ENCODE results near the gene XIAP. TPM values are rescaled to one million over a fixed set of nuclear protein-coding genes. Genes with fewer than 3 reads are reported as not detected.
A peak's percentile ranks its signal among the peaks of the same experiment; 100 is the strongest.

The XIAP gene
- total RNA-seq, 1 experiment from 2014 or later: 29.2 TPM

DNA sequence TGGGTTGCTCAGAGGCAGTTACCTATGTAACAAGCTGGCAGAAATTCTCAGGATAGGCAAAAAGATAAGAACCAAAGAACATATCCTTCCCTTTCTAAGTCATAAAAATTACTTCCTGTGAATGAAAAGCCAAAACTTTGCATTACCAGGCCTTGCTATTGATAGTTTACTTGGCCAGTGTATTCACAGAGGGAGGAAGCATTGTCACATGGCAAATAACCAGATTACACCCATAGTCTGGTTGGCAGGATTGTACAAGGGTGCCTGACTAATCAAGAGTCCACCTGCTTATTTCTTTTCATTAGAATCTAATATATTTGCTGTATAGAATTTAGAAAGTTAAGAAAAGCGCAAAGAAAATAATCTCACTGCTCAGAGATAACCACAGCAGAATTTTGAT lies 14.1 kb downstream of the XIAP start:
- H3K36me3 ChIP-seq (ENCODE audit: low read depth, low read length): no peaks in the 10 kb centered on the region
- H3K9me3 ChIP-seq (ENCODE audit: low read length): no peaks in the 10 kb centered on the region
- DNase-seq: peak; percentile 25
- no TSS peak for BruUV-seq (replicated peaks)
- no peak overlapping the region for H3K27ac ChIP-seq (ENCODE audit: low read length)
- no peaks in the 10 kb centered on the region for H4K20me1 ChIP-seq (ENCODE audit: low read length)
- H2AFZ ChIP-seq (ENCODE audit: low read length): no peak overlapping the region
- H3F3A ChIP-seq (ENCODE audit: low read length, unreplicated experiment): no peaks in the 10 kb centered on the region
- CTCF ChIA-PET: no interaction called here
- peaks cover 80% of the 10 kb centered on the region for H3K79me2 ChIP-seq (ENCODE audit: low read length)
- TF ChIP-seq CTCF (conservative IDR thresholded peaks at IDR 0.05; ENCODE audit: low read depth, low read length) (no peak), EZH2 (IDR thresholded peaks at IDR 0.05; ENCODE audit: low read length, unreplicated experiment) (no peak), EZH2phosphoT487 (IDR thresholded peaks at IDR 0.05; ENCODE audit: borderline replicate concordance, low read length) (no peak)
- peaks cover 17% of the 10 kb centered on the region for H3K4me1 ChIP-seq (ENCODE audit: insufficient read depth, low read length)
- intact Hi-C loops (cut with micrococcal nuclease): no loop called here
- H3K9ac ChIP-seq (ENCODE audit: low read length): no peak overlapping the region
- peak; percentile 66 for ATAC-seq
- no peaks in the 10 kb centered on the region for H3K9me2 ChIP-seq (replicated peaks; ENCODE audit: low read length)
- H3K4me2 ChIP-seq (ENCODE audit: low read length): no peak overlapping the region
- no peak overlapping the region for H3K4me3 ChIP-seq (ENCODE audit: low read length)
- H3K27me3 ChIP-seq (ENCODE audit: low read length): no peaks in the 10 kb centered on the region
- POLR2A ChIA-PET (ENCODE audit: unreplicated experiment): no interaction called here

DNA sequence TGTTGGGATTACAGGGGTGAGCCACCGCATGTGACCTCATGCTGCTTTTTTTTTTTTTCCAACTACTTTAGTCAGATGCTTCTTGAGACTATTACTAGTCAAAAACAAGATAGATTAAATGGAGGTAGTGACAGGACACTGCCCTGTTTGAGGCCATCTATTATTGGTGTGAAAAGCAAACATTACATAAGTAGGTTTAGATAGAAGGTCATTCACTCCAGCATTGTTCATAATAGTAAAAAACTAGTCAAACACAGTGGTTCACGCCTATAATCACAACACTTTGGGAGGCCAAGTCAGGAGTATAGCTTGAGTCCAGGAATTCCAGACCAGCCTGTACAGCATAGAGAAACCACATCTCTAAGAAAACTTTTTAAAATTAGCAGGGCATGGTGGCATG lies 16.3 kb downstream of the XIAP start:
- Histone ChIP-seq H3K9me3 (ENCODE audit: low read length) (no peaks in the 10 kb centered on the region), H3K9me2 (replicated peaks; ENCODE audit: low read length) (no peaks in the 10 kb centered on the region), H3K4me1 (ENCODE audit: insufficient read depth, low read length) (peaks cover 16% of the 10 kb centered on the region), H3K4me3 (ENCODE audit: low read length) (no peak overlapping the region), H3K36me3 (ENCODE audit: low read depth, low read length) (no peaks in the 10 kb centered on the region), H3K79me2 (ENCODE audit: low read length) (peaks cover 75% of the 10 kb centered on the region), H3K27ac (ENCODE audit: low read length) (no peak overlapping the region), H3K9ac (ENCODE audit: low read length) (no peak overlapping the region), H3K4me2 (ENCODE audit: low read length) (no peak overlapping the region), H4K20me1 (ENCODE audit: low read length) (no peaks in the 10 kb centered on the region), H2AFZ (ENCODE audit: low read length) (no peak overlapping the region), H3F3A (ENCODE audit: low read length, unreplicated experiment) (no peaks in the 10 kb centered on the region), H3K27me3 (ENCODE audit: low read length) (no peaks in the 10 kb centered on the region)
- CTCF ChIA-PET: no interaction called here
- POLR2A ChIA-PET (ENCODE audit: unreplicated experiment): no interaction called here
- intact Hi-C loops (cut with micrococcal nuclease): no loop called here
- BruUV-seq (replicated peaks): no TSS peak
- ATAC-seq: no peak
- TF ChIP-seq EZH2 (IDR thresholded peaks at IDR 0.05; ENCODE audit: low read length, unreplicated experiment) (no peak), CTCF (conservative IDR thresholded peaks at IDR 0.05; ENCODE audit: low read depth, low read length) (no peak), EZH2phosphoT487 (IDR thresholded peaks at IDR 0.05; ENCODE audit: borderline replicate concordance, low read length) (no peak)
- DNase-seq: no peak

DNA sequence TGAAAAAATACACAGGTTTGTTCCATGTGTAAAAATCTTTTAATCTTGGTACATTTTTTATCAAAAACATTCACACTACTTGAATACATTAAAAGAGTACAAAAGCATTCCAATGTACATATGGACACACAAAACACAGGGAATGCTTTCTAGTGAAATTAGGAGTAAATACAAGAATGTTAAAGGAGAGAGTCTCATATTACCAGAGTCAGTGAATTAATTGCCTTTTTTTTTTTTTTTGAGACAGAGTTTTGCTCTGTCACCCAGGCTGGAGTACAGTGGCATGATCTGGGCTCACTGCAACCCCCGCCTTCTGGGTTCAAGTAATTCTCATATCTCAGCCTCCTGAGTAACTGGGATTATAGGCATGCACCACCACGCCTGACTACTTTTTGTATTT lies 17.0 kb downstream of the XIAP start:
- intact Hi-C loops (cut with micrococcal nuclease): no loop called here
- H3K4me1 ChIP-seq (ENCODE audit: insufficient read depth, low read length): peaks cover 20% of the 10 kb centered on the region
- ChIA-PET CTCF (no interaction called here), POLR2A (ENCODE audit: unreplicated experiment) (no interaction called here)
- H3K9ac ChIP-seq (ENCODE audit: low read length): no peak overlapping the region
- DNase-seq (no peak), ATAC-seq (no peak)
- H3K79me2 ChIP-seq (ENCODE audit: low read length): peaks cover 69% of the 10 kb centered on the region
- no peaks in the 10 kb centered on the region for H3F3A ChIP-seq (ENCODE audit: low read length, unreplicated experiment)
- no peak overlapping the region for H3K4me3 ChIP-seq (ENCODE audit: low read length)
- no peaks in the 10 kb centered on the region for H3K36me3 ChIP-seq (ENCODE audit: low read depth, low read length)
- TF ChIP-seq EZH2phosphoT487 (IDR thresholded peaks at IDR 0.05; ENCODE audit: borderline replicate concordance, low read length): no peak
- TF ChIP-seq EZH2 (IDR thresholded peaks at IDR 0.05; ENCODE audit: low read length, unreplicated experiment): no peak
- no peak for TF ChIP-seq CTCF (conservative IDR thresholded peaks at IDR 0.05; ENCODE audit: low read depth, low read length)
- H3K27ac ChIP-seq (ENCODE audit: low read length): no peak overlapping the region
- no peaks in the 10 kb centered on the region for H3K27me3 ChIP-seq (ENCODE audit: low read length)
- no peaks in the 10 kb centered on the region for H3K9me3 ChIP-seq (ENCODE audit: low read length)
- no TSS peak for BruUV-seq (replicated peaks)
- H3K9me2 ChIP-seq (replicated peaks; ENCODE audit: low read length): no peaks in the 10 kb centered on the region
- H3K4me2 ChIP-seq (ENCODE audit: low read length): no peak overlapping the region
- H4K20me1 ChIP-seq (ENCODE audit: low read length): no peaks in the 10 kb centered on the region
- no peak overlapping the region for H2AFZ ChIP-seq (ENCODE audit: low read length)

Measured in PC-3 (cell line).